Ovary (tissue), 3 donors: ENCODE data around the gene CBX8.

ENCODE experiments used
- CTCF ChIP-seq, 3 donors: fragments of 450-650 bp in 2 of 3; fragments of 200-600 bp in 1 of 3; IDR thresholded peaks; one replicate each; pipeline versions ENCODE4 v1.5.1 to v1.8.0; 2016 to 2022; ENCODE audit warnings: antibody characterized with exemption in 3 of 3, mild to moderate bottlenecking in 1 of 3
- POLR2A ChIP-seq: fragments of 450-650 bp; IDR thresholded peaks from one replicate; pipeline ENCODE4 v1.6.1; 2017; ENCODE audit warnings: antibody characterized with exemption, mild to moderate bottlenecking, moderate library complexity
- donor health status: DM: no; HTN: no; CAD: no.

DNA sequence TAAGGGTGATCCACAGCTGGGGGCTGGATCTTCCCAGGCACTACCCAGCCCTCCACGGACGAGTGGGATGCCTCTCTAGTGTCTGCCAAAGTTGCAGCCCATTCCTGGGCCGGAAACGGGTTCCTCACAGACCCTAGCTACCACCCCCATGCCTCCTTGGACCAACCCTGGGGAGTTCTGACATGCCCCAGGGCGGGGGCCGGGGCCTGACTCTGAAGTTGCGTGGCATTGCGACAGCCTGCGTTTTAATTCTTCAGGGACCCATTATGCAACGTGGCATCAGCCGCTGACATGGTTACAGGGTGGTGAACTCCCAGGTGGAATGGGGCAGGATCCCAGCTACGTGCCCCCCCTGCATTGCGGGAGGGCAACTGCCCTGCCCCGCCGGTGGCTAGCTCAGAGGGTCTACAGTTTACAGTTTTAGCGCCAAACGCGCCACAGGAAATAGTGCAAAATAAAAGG is 39.7 kb upstream of the CBX8 start:
- TF ChIP-seq CTCF (IDR thresholded peaks at IDR 0.05) (no peak), POLR2A (no peak)
